ENCODE results near the gene ZNF236. TPM values are rescaled to one million over a fixed set of nuclear protein-coding genes. Genes with fewer than 3 reads are reported as not detected.

ZNF236 gene
- total and polyA plus RNA-seq, 2 donors (not counting 1 experiment from before 2014, with no cell fraction given), result 2.9 to 8.4 TPM

- H3K27me3 ChIP-seq (ENCODE audit: control insufficient read depth, insufficient read depth, low read length), result no peaks in the 10 kb centered on the region
- H2AFZ ChIP-seq (ENCODE audit: low read length), result no peak overlapping the region
- DNase-seq (ENCODE audit: low read depth in 2 of 2), result no peak
- H4K20me1 ChIP-seq (ENCODE audit: control insufficient read depth, extremely low read depth, insufficient read depth, low read length), result no peaks in the 10 kb centered on the region
- H3K9me3 ChIP-seq (ENCODE audit: control insufficient read depth, insufficient read depth, low read depth, low read length), result no peaks in the 10 kb centered on the region
- no peak overlapping the region for H3K9ac ChIP-seq (ENCODE audit: insufficient read depth, low read length)
- no peaks in the 10 kb centered on the region for H3K4me1 ChIP-seq (ENCODE audit: control insufficient read depth, extremely low read depth, insufficient read depth, low read length)
- H3K27ac ChIP-seq (ENCODE audit: insufficient read depth, low read length), result no peak overlapping the region
- no peak overlapping the region for H3K4me3 ChIP-seq (replicated peaks in 1 of 4; ENCODE audit: control extremely low read depth in 1 of 4, insufficient read depth in 1 of 4, low read depth in 3 of 4, low read length in 4 of 4)
- peaks cover 5% of the 10 kb centered on the region for H3K36me3 ChIP-seq (ENCODE audit: control insufficient read depth, insufficient read depth, low read length)
- TF ChIP-seq EZH2 (IDR thresholded peaks at IDR 0.05; ENCODE audit: low read length, missing control alignments), result no peak
- TF ChIP-seq CTCF (conservative IDR thresholded peaks at IDR 0.05 in 1 of 2, IDR thresholded peaks at IDR 0.05 in 1 of 2; ENCODE audit: low read depth in 1 of 2, low read length in 2 of 2), result no peak
- H3K4me2 ChIP-seq (ENCODE audit: extremely low read depth, insufficient read depth, low read length), result no peak overlapping the region
- H3K79me2 ChIP-seq (ENCODE audit: control insufficient read depth, insufficient read depth, low read length), result no peaks in the 10 kb centered on the region
Measured at GRCh38 chr18:76873311-76873710, 51.0 kb downstream of the ZNF236 start.

GRCh38 chr18:76873713-76874112, 51.4 kb downstream of the ZNF236 start:
- Histone ChIP-seq H4K20me1 (ENCODE audit: control insufficient read depth, extremely low read depth, insufficient read depth, low read length) (no peaks in the 10 kb centered on the region), H2AFZ (ENCODE audit: low read length) (no peak overlapping the region), H3K36me3 (ENCODE audit: control insufficient read depth, insufficient read depth, low read length) (peaks cover 5% of the 10 kb centered on the region), H3K9ac (ENCODE audit: insufficient read depth, low read length) (no peak overlapping the region), H3K79me2 (ENCODE audit: control insufficient read depth, insufficient read depth, low read length) (no peaks in the 10 kb centered on the region), H3K9me3 (ENCODE audit: control insufficient read depth, insufficient read depth, low read depth, low read length) (no peaks in the 10 kb centered on the region), H3K27me3 (ENCODE audit: control insufficient read depth, insufficient read depth, low read length) (no peaks in the 10 kb centered on the region), H3K4me1 (ENCODE audit: control insufficient read depth, extremely low read depth, insufficient read depth, low read length) (no peaks in the 10 kb centered on the region), H3K4me2 (ENCODE audit: extremely low read depth, insufficient read depth, low read length) (no peak overlapping the region), H3K4me3 (replicated peaks in 1 of 4; ENCODE audit: control extremely low read depth in 1 of 4, insufficient read depth in 1 of 4, low read depth in 3 of 4, low read length in 4 of 4) (no peak overlapping the region), H3K27ac (ENCODE audit: insufficient read depth, low read length) (no peak overlapping the region)
- TF ChIP-seq CTCF (conservative IDR thresholded peaks at IDR 0.05 in 1 of 2, IDR thresholded peaks at IDR 0.05 in 1 of 2; ENCODE audit: low read depth in 1 of 2, low read length in 2 of 2) (no peak), EZH2 (IDR thresholded peaks at IDR 0.05; ENCODE audit: low read length, missing control alignments) (no peak)
- DNase-seq (ENCODE audit: low read depth in 2 of 2), result no peak

GRCh38 chr18:76874642-76875389, 52.5 kb downstream of the ZNF236 start:
- Histone ChIP-seq H3K4me1 (ENCODE audit: control insufficient read depth, extremely low read depth, insufficient read depth, low read length) (no peaks in the 10 kb centered on the region), H3K9me3 (ENCODE audit: control insufficient read depth, insufficient read depth, low read depth, low read length) (no peaks in the 10 kb centered on the region), H3K27me3 (ENCODE audit: control insufficient read depth, insufficient read depth, low read length) (no peaks in the 10 kb centered on the region), H3K9ac (ENCODE audit: insufficient read depth, low read length) (no peak overlapping the region), H3K79me2 (ENCODE audit: control insufficient read depth, insufficient read depth, low read length) (no peaks in the 10 kb centered on the region), H2AFZ (ENCODE audit: low read length) (no peak overlapping the region), H3K36me3 (ENCODE audit: control insufficient read depth, insufficient read depth, low read length) (peaks cover 5% of the 10 kb centered on the region), H3K27ac (ENCODE audit: insufficient read depth, low read length) (no peak overlapping the region), H3K4me2 (ENCODE audit: extremely low read depth, insufficient read depth, low read length) (no peak overlapping the region), H4K20me1 (ENCODE audit: control insufficient read depth, extremely low read depth, insufficient read depth, low read length) (no peaks in the 10 kb centered on the region), H3K4me3 (replicated peaks in 1 of 4; ENCODE audit: control extremely low read depth in 1 of 4, insufficient read depth in 1 of 4, low read depth in 3 of 4, low read length in 4 of 4) (no peak overlapping the region)
- TF ChIP-seq CTCF (conservative IDR thresholded peaks at IDR 0.05 in 1 of 2, IDR thresholded peaks at IDR 0.05 in 1 of 2; ENCODE audit: low read depth in 1 of 2, low read length in 2 of 2), result no peak
- TF ChIP-seq EZH2 (IDR thresholded peaks at IDR 0.05; ENCODE audit: low read length, missing control alignments), result no peak
- DNase-seq (ENCODE audit: low read depth in 2 of 2), result peak in 1 of 2 donors; percentile 2

All from fibroblast of lung (primary cell).